SHP77 (cell line): ENCODE results near the gene DACT2.
A peak's percentile ranks its signal among the peaks of the same experiment; 100 is the strongest.
"Not testable (repeated sequence)": the region's sequence is repeated elsewhere in the genome, so short reads cannot be mapped to it uniquely, and the experiment has no call there.

Source experiments
- DNase-seq, 2 experiments: peaks; one replicate each; lab custom pipeline; 2025; lab: John Stamatoyannopoulos, UW

DACT2 gene, protein sequence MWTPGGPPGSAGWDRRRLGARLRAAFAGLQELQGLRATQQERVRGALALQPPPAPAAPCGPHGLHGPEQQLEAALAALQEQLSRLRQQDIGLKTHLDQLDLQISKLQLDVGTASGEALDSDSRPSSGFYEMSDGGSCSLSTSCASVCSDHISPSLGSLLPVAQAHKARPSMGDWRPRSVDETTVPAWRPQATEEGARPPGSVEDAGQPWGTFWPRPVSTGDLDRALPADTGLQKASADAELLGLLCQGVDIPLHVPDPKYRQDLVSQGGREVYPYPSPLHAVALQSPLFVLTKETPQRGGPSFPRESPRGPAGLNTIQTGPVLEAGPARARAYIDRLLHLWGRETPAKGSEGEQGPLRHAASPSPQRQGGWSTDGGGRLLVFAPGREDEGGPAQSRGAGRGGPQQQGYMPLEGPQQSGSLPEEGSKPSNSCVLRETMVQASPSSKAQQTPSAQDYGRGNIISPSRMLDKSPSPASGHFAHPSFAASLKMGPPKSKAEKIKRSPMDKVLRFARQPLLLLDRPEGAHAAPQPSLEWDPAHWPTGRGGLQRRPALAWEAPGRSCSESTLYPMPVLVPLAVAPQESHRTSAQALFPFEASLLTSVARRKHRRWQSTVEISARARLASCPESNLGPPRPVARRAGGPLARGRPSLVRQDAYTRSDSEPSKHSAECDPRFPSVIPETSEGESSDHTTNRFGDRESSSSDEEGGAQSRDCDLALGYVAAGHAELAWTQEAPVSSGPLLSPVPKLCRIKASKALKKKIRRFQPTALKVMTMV

DNA sequence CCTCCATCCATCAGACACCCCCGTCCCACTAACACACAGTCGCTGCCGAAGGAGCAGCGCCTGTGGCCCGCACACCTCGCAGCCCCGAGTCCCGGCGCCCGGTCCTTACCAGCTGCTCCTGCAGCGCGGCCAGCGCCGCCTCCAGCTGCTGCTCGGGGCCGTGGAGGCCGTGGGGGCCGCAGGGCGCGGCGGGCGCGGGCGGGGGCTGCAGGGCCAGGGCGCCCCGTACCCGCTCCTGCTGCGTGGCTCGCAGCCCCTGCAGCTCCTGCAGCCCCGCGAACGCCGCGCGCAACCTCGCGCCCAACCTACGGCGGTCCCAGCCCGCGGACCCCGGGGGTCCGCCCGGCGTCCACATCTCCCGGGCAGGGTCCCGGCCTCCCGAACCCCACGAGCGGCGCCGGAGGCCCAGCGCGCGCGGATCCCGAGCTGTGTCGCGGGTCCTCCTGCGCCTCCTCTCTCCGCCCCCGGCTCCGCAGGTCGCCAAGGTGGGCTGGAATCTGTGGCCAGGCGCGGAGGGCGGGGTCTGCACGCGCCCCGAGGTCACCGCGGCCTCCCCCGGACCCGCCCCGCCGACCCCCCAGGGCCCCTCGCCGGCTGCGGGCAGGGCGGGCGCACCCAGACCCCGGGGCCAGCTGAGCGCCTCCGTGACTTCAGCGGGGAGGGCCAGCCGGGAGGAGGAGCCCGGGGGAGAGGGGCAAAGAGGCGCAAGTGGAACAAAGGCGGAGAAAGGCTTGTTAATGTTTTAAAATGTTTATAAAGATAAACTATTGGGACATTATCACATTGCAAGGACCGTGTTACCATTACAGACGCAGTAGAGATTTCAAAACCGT lies at the start of gene DACT2:
Gene DACT2, minus strand, starts transcription at position 499 of the 833 bp plus-strand sequence. Its CDS starts 144 bp downstream, at position 355.
- no peak for DNase-seq

- DNase-seq: no peak
Observed at GRCh38 chr6:168368936-168369335, 49.4 kb upstream of the DACT2 start.

GRCh38 chr6:168368066-168368820 lies 48.7 kb upstream of the DACT2 start:
- no peak for DNase-seq

DNA sequence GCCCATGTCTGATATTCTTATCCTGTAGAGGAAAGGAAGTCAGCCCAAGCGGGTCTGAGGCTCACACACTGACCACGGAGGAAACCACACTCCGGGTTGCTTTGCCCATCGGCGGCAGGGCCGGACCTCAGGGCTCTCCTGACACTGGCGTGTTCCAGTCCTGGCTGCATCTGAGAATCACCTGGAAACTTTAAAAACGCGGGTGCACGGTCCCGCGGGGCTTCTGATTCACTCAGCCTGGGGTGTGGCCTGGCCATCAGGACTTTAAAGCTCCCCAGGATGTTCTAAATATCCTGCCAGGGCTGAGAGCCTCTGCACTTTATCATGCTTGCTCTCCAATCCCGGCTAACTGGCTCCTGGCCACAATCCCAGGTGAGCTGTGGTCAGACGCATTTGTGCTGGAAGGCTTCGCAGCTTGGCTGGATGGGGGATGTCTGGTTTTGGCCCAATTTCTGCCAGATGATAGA lies 47.7 kb upstream of the DACT2 start:
- no peak for DNase-seq

DNA sequence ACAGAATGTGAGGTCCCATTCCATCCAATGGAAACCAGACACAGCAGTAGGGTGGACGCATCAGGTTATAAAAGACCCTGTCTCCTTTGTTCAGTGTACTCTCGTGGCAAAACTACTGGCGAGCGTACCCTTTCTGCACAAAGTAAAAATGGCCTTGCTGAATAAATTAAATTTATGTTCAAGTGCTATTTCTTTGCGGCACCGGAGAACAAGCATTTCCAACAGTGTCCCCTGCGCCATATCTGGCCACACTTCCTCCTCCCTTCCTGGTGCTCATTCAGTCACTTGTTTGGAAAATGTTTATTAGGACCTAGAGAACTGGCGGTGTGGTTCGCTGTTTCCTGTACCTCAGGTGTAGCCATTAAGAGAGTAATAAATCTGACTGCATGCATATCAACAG lies 46.9 kb upstream of the DACT2 start:
- DNase-seq: no peak

GRCh38 chr6:168365422-168366165 lies 46.0 kb upstream of the DACT2 start:
- no peak for DNase-seq

DNA sequence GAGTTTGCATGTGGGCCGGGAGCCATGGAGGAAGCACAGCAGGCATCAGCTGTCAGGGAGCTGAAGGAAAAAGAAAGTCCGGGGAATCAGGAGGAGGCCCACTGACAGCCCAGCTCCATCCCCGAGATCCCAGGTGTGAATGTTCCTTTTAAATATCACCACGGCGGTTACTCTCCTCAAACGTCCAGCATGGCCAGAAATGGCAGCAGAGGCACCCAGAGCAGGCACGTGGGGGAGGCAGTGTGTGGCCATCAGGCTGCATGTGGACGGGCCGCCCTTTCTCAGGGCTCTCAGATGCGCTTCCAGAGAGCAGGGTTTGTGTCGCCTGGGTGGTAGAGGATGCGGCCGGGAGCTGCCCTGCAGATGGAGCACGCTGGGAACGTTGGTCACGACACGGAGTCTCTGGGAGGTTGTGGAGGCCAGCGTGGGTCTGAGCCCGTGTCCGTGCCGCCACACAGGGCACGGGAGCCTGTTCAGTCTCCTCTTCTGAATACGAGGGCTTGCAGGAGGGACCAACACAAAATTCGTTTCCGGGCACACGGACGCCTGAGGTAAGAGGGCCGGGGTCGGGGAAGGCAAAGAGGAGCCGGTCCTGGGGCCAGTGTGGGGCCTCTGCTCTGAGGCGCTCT lies 45.3 kb upstream of the DACT2 start:
- DNase-seq: no peak

GRCh38 chr6:168363811-168364792 lies 44.5 kb upstream of the DACT2 start:
- DNase-seq: no peak

GRCh38 chr6:168363302-168363701 lies 43.7 kb upstream of the DACT2 start:
- no peak for DNase-seq

GRCh38 chr6:168362276-168362990 lies 42.9 kb upstream of the DACT2 start:
- no peak for DNase-seq

DNA sequence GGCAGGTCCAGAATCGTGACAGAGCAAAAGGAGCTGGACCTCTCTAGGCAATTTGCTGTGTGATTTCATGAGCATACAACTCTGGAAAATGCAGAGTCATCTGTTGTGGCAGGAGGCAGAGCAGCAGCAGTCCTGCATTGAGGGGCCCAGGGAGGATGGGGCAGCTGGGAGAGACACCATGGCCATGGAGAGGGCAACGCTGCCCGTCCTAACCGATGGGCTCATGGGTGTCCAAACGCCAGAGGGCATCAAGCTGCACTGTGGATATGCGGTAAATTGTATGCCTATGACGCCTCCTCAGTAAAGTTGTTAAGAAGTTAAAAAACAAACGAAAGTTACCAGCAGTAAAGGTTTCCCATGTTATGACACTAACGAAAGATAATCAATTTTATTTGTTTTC lies 42.2 kb upstream of the DACT2 start:
- DNase-seq: no peak

DNA sequence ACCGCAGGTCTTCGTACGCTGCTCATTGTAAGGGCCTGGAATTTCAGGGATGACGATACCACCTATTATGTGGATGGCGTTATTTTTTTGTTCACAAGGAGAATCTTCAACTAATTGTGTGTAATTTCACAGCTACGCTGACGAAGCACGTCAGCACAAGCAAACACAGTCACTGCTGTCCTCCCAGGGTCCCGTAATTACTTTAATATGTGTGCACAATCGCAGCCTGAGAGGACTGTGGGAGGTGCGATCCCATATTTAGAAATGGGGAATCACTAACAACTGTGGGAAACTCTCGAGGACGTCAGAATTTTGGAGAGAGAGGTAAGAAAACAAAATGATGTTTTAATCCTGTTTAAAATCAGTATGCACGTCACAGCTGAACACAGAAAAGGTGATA lies 40.2 kb upstream of the DACT2 start:
- DNase-seq: no peak

DNA sequence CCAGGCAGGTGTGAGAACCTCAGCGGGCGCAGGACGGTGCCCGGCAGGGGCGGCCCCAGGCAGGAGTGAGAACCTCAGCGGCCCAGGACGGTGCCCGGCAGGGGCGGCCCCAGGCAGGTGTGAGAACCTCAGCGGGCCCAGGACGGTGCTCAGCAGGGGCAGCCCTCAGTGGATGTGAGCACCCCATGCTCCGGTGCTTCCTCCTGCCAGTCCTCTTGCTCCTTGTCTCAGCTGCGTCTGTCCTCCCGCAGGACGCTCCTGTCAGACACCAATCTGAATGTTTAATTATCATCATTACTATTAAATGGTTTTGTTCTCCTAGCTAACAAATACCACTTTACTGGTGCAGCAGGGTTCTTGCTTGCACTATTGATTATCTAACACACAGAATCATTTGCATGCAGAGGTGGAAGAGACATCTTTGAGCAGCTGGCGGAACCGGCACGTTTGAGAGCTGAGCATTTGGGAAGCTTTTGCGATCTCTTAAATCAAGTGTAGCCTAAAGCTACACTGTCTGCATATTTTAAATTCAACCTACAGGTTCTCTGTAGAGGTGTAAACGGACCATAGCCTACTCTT lies 39.4 kb upstream of the DACT2 start:
- no peak for DNase-seq

- not testable (repeated sequence) for DNase-seq
Observed at GRCh38 chr6:168356872-168357271, 37.3 kb upstream of the DACT2 start.

GRCh38 chr6:168355716-168356522 lies 36.3 kb upstream of the DACT2 start:
- peak; percentile 15 to 22 for DNase-seq

DNA sequence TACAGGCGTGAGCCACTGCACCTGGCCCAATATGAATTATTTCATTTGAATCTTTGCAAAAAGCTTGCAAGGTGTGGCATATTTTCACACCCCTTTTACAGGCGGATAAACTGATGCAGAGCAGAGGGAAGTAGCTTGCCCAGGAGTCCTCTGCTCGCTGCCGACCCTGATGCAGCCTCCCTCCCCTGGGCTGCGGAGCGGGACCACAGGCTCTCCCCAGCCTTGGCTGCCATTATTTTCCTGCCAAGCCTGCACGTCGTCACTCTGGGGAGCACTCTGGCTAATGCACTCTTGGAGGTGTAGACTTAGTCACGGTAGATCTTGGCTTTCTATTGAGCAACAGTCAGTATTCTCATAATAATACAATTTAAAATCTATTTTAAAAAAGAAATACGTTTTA lies 34.8 kb upstream of the DACT2 start:
- no peak for DNase-seq

DNA sequence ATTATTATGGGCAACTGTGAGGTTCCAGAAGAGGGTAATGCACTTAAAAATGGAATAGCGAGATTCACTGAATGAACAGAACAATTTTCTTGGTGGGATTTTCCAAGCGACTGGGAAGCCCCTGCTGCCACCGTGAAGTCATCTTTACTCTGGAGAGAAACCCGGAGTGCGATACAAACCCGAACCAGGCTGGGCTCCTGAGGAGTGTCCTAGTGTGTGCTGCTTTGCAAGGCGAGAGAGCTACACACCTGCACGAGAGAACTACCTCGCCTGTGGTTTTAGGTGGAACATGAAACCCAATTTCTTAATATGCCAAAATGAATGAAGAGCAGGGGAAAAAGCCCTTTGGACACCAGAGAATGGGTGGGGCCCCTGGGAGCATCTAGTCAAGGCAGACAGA lies 33.5 kb upstream of the DACT2 start:
- no peak for DNase-seq
